Measurements from ENCODE around the gene MMAB. TPM values are rescaled to one million over a fixed set of nuclear protein-coding genes. Genes with fewer than 3 reads are reported as not detected.

Gene MMAB
- total RNA-seq, 4 donors from 2014 or later = 27.3 to 80.4 (median 30.9) TPM

DNA sequence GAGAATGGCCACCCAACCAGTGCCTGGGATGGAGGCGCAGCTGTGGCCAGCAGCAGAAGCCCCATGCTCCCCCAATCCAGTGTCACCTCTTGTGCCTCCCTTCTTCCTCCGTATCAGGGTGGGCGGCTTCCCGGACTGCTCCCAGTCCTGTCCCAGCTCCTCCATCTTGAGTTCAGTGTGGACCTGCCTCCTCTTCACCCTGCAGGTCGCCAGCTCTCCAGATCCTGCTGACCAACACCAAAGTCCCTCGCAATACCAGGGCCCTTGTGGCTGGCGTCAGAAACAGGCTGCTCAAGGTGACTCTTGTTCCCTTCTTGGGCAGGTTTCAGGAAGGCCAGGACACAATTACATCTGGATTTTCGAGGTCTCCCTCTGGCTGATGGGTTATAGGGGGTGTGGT is 17.3 kb upstream of the MMAB start:
- WGBS, 2 donors = 81 to 91% methylated on average over 8 of the region's 8 CpGs
- TF ChIP-seq, protein P1, sequence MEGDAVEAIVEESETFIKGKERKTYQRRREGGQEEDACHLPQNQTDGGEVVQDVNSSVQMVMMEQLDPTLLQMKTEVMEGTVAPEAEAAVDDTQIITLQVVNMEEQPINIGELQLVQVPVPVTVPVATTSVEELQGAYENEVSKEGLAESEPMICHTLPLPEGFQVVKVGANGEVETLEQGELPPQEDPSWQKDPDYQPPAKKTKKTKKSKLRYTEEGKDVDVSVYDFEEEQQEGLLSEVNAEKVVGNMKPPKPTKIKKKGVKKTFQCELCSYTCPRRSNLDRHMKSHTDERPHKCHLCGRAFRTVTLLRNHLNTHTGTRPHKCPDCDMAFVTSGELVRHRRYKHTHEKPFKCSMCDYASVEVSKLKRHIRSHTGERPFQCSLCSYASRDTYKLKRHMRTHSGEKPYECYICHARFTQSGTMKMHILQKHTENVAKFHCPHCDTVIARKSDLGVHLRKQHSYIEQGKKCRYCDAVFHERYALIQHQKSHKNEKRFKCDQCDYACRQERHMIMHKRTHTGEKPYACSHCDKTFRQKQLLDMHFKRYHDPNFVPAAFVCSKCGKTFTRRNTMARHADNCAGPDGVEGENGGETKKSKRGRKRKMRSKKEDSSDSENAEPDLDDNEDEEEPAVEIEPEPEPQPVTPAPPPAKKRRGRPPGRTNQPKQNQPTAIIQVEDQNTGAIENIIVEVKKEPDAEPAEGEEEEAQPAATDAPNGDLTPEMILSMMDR (IDR thresholded peaks at IDR 0.05) = no peak
- TF ChIP-seq POLR2A (IDR thresholded peaks at IDR 0.05) (no peak), EP300 (IDR thresholded peaks at IDR 0.05) (no peak)

DNA sequence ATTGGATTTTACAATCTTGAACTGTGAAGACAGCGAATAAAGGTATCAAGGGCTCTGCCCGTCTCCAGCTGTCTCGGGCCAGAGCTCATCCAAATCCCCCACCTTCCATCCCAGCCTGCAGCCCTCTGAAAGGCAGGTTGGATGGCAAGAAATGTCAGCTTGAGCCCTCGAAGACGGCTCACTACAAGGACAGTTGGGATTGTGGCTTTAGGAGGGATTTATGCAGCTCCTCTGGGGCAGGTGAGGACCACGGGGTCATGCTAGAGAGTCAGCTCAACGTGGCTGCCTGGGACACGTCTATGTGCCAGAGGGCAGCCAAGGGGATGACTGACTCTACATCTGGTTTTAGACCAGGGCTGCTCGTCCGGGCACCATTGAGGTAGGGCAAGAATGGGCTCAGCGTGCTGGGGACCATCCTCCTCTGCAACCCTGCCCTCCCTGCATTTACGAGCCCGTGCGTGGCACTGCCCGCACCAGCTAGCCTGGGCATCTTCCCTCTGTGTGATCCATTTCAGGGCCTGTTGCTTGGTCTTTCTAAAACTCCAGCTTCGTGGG is 16.5 kb upstream of the MMAB start:
- no peaks in the 10 kb centered on the region for H3K9me3 ChIP-seq
- no peak overlapping the region for H3K4me3 ChIP-seq
- TF ChIP-seq, protein P1 (IDR thresholded peaks at IDR 0.05) = no peak
- TF ChIP-seq EP300 (IDR thresholded peaks at IDR 0.05) (no peak), POLR2A (IDR thresholded peaks at IDR 0.05) (no peak)
- H3K4me1 ChIP-seq = no peaks in the 10 kb centered on the region
- H3K27me3 ChIP-seq = no peaks in the 10 kb centered on the region
- no peak overlapping the region for H3K27ac ChIP-seq
- peaks cover 0 to 99% (median 3%) of the 10 kb centered on the region in 3 donors for H3K36me3 ChIP-seq
- 87 to 92% methylated on average over 16 of the region's 16 CpGs for WGBS, 2 donors
- no peak for DNase-seq (ENCODE audit: low spot score in 2 of 2)

More for the DNA sequence above, 17.3 kb upstream of the MMAB start:
- H3K27me3 ChIP-seq = no peaks in the 10 kb centered on the region
- peaks cover 0 to 99% (median 3%) of the 10 kb centered on the region in 3 donors for H3K36me3 ChIP-seq
- no peaks in the 10 kb centered on the region for H3K4me1 ChIP-seq
- H3K4me3 ChIP-seq = no peak overlapping the region
- no peak overlapping the region for H3K27ac ChIP-seq
- no peak for DNase-seq (ENCODE audit: low spot score in 2 of 2)
- no peaks in the 10 kb centered on the region for H3K9me3 ChIP-seq

- H3K9me3 ChIP-seq = no peaks in the 10 kb centered on the region
- peaks cover 0 to 99% (median 3%) of the 10 kb centered on the region in 3 donors for H3K36me3 ChIP-seq
- no peak overlapping the region for H3K27ac ChIP-seq
- TF ChIP-seq EP300 (IDR thresholded peaks at IDR 0.05) = no peak
- TF ChIP-seq POLR2A (IDR thresholded peaks at IDR 0.05) = no peak
- TF ChIP-seq, protein P1 (IDR thresholded peaks at IDR 0.05) = no peak
- H3K4me1 ChIP-seq = no peaks in the 10 kb centered on the region
- no peaks in the 10 kb centered on the region for H3K27me3 ChIP-seq
- no peak overlapping the region for H3K4me3 ChIP-seq
- 63 to 69% methylated on average over 7 of the region's 7 CpGs for WGBS, 2 donors
- no peak for DNase-seq (ENCODE audit: low spot score in 2 of 2)
Observed at GRCh38 chr12:109589240-109589590, 15.9 kb upstream of the MMAB start.

GRCh38 chr12:109588461-109589239 is 15.3 kb upstream of the MMAB start:
- no peak for DNase-seq (ENCODE audit: low spot score in 2 of 2)
- H3K4me1 ChIP-seq = no peaks in the 10 kb centered on the region
- no peaks in the 10 kb centered on the region for H3K9me3 ChIP-seq
- peaks cover 0 to 99% (median 3%) of the 10 kb centered on the region in 3 donors for H3K36me3 ChIP-seq
- no peaks in the 10 kb centered on the region for H3K27me3 ChIP-seq
- H3K4me3 ChIP-seq = no peak overlapping the region
- H3K27ac ChIP-seq = no peak overlapping the region
- WGBS, 2 donors = 86 to 89% methylated on average over 26 of the region's 26 CpGs
- TF ChIP-seq, protein P1 (IDR thresholded peaks at IDR 0.05) = no peak
- no peak for TF ChIP-seq POLR2A (IDR thresholded peaks at IDR 0.05)
- TF ChIP-seq EP300 (IDR thresholded peaks at IDR 0.05) = no peak

GRCh38 chr12:109587921-109588320 is 14.6 kb upstream of the MMAB start:
- H3K9me3 ChIP-seq = no peaks in the 10 kb centered on the region
- H3K4me1 ChIP-seq = no peaks in the 10 kb centered on the region
- peaks cover 0 to 94% (median 3%) of the 10 kb centered on the region in 3 donors for H3K36me3 ChIP-seq
- TF ChIP-seq POLR2A (IDR thresholded peaks at IDR 0.05) (no peak), EP300 (IDR thresholded peaks at IDR 0.05) (no peak)
- TF ChIP-seq, protein P1 (IDR thresholded peaks at IDR 0.05) = no peak
- no peak for DNase-seq (ENCODE audit: low spot score in 2 of 2)
- no peak overlapping the region for H3K4me3 ChIP-seq
- H3K27ac ChIP-seq = no peak overlapping the region
- WGBS, 2 donors = 91 to 92% methylated on average over 16 to 18 of the region's 18 CpGs
- H3K27me3 ChIP-seq = no peaks in the 10 kb centered on the region

All from tibial nerve (tissue), 4 donors.